HG03565 (cell line): ENCODE data around the gene AGER.
"Not testable (repeated sequence)": the region's sequence is repeated elsewhere in the genome, so short reads cannot be mapped to it uniquely, and the experiment has no call there.

Experiments
- ATAC-seq: cut with Tn5 transposase; IDR thresholded peaks from one replicate; pipeline ENCODE4 v1.9.1; 2021; ENCODE audit warnings: mild to moderate bottlenecking, moderate library complexity; ENCODE audit not compliant: unreplicated experiment

The AGER gene

DNA sequence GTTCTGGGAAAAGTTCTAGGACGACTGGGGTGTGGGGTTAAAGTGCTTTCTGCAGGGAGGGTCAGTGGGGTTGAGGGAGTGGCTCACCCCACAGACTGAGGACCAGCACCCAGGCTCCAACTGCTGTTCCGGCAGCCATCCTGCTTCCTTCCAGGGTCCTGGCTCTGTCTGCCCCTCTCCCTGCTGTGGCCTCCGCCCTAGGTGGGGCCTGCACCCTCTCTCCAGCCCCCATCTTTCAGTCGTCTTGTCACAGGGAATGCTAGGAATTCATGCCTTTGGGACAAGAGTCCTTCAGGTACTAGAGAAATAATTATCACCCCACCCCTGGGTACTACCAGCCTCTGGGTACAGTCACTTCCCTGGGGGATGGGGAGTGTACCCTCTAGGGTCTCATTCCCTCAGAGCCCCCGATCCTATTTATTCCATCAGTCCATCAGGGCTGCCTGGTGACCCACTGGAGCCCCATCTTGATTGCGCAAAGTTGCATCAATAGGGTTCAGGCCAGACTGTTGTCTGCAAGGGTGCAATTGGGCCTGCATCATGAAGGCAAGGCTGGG lies at the start of gene AGER:
TSS of gene AGER (minus strand) at position 170 of the 557 bp plus-strand sequence. CDS start at position 139, 31 bp downstream.
- ATAC-seq: no peak

DNA sequence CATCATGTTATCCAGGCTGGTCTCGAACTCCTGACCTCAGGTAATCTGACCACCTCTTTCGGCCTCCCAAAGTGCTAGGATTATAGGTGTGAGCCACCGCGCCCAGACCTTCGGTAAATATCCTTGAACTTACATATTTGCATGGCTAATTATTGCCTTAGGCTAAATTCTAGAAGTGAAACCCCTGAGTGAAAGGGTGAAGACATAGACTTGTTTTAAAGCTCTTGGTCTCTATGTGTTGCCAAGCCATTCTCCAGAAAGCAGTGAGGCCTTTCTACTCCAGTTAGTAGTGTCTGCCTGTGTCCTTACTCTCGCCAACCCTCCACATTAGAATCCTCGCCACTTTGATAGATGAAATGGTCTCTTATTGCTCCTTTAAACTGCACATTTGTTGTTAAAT lies 42.4 kb upstream of the AGER start:
- no peak for ATAC-seq

- ATAC-seq: no peak
These were observed 40.6 kb upstream of the AGER start for GRCh38 chr6:32224696-32225095.

GRCh38 chr6:32223258-32224235 lies 39.5 kb upstream of the AGER start, which contains the start of gene NOTCH4:
TSS of gene NOTCH4 (minus strand) at chr6:32224067. CDS start at chr6:32223928, 139 bp downstream.
- no peak for ATAC-seq

DNA sequence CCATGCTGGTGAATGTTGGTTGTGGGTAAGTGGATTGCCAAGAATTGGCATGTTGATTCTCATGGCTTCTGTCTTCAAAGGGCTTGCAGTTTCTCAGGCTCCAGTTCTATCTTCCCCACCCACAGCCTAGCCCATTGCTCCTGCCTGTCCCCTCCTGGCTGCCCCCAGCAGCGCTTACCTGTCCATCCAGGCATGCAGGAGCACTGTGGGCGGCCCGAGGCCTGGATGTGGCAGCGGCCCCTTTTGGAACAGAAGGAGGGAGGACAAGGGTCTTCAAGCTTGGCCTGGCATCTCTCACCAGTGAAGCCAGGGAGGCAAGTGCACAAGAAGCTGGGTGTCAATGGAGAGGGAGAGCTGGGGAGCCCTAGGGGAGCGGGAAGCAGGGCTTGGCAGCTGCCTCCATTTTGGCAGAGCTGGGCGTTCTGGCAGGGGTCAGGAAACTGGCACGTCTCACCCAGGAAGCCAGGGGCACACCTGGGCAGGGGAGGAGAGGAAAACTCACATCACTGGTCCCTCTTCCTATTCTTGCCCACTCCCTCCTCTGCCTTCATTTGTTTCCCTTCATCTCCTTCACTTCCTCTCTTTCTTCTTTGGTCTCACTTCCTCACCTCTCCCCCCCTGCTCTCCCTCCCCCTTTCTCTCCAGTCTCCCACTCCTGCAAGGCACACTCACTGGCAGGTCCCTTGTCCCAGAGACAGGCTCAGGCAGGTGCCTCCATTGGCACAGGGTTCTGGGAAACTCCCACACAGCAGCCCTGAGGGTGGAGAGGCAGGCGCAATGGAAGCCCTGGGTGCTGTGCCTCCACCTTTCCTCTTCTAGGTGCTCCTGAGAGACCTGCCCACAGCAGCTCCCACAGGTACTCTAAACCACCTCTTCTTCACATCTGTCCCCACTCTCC lies 38.5 kb upstream of the AGER start:
- ATAC-seq: no peak

DNA sequence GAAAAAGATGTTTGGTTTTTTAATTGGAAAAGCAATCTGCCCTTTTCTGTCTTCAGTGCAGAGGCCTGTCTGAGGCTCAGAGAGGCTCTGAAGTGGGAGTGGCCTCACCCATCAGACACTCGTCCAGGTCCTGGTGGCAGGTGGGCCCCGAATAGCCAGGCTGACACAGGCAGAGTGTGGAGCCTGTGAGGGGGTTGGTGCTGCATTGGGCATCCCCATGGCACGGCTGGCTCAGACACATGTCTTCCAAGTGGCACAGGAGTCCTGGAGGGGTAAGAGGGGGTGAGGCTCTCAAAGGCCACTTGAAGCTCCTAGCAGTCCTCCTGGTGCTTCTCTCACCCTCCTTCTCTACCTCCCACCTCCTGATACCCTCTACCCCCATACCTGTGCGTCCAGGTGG lies 36.0 kb upstream of the AGER start:
- ATAC-seq: no peak

GRCh38 chr6:32218167-32218566 lies 34.1 kb upstream of the AGER start:
- ATAC-seq: no peak

DNA sequence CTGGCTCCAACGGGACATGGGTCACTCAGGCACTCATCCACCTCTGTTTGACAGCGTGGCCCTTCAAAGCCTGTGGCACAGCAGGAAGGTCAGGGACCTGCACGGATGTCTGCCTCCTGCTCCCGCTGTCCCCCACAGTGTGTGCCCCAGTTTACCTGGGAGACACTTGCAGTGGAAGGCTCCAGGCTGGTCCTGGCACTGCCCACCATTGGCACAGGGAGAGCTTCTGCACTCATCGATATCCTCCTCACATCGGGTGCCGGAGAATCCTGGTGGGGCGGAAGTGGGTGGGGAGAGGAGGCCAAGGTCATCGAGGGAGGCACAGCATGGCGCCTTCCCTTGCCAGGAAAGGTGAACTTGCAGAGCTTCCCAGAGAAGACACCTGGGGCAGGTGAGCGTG lies 32.9 kb upstream of the AGER start:
- ATAC-seq: no peak

GRCh38 chr6:32216285-32216684 lies 32.2 kb upstream of the AGER start:
- no peak for ATAC-seq

GRCh38 chr6:32215617-32216016 lies 31.6 kb upstream of the AGER start:
- no peak for ATAC-seq

GRCh38 chr6:32214126-32214525 lies 30.1 kb upstream of the AGER start:
- ATAC-seq: no peak

DNA sequence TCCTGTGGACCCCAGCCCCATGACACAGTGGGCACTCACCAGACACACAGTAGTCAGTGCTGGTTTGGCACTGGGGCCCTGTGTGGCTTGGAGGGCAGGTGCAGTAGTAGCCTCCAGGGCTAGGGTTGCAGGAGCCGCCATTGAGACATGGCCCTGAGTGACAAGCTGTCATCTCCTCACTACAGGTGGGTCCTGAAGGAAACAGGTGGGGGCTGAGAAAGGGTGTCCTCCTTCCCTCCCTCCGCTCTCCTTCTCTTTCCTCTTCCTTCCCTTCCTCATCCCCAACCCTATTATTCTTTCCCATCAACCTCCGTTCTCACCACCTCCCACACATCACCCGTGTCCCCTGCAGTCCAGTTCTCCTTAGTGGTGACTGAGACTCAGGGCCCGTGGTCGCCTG lies 29.6 kb upstream of the AGER start:
- no peak for ATAC-seq

DNA sequence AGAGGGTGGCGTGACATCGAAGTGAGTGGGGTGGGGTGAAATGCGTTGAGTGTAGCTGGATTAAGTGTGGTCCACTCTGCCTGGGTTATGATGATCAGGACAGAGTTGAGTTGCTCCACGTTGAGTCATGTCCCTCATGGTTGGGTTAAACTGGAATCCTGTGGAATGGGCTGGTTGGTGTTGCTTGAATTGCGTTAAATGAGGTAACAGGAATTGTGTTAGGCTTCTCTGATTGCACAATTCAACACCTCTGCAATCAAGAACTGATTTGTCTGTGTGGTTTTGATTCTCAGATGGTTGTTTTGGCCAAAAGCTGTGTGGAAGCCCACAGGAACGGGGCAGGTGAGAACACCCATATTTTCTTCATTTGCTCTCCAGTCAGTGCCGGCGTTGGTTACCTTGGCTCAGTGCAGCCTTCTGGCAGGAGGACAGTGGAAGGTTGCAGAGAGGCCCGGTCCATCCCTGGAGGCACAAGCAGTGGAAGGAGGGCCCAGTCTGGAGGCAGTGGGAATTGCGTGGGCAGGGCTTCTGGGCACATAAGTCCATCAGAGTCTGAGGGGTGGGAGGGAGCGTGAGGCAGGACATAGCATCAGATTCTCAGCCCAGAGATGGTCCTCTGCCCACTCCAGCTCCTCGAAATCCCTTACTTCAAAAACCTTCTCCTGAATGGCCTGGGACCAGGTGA lies 28.2 kb upstream of the AGER start:
- ATAC-seq: no peak

DNA sequence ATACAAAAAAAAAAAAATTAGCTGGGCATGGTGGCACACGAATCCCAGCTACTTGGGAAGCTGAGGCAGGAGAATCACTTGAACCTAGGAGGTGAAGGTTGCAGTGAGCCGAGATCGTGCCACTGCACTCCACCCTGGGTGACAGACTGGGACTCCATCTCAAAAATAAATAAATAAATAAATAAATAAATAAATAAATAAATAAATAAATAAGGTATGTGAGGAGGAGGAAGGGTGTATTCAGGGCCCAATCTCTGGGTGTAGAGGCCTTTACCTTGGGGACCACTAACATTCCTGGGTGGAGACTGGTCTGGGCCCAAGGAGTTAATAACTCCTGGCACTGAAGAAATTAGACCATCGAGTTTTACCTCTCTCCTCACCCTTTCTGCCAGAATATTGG lies 27.4 kb upstream of the AGER start:
- not testable (repeated sequence) for ATAC-seq

DNA sequence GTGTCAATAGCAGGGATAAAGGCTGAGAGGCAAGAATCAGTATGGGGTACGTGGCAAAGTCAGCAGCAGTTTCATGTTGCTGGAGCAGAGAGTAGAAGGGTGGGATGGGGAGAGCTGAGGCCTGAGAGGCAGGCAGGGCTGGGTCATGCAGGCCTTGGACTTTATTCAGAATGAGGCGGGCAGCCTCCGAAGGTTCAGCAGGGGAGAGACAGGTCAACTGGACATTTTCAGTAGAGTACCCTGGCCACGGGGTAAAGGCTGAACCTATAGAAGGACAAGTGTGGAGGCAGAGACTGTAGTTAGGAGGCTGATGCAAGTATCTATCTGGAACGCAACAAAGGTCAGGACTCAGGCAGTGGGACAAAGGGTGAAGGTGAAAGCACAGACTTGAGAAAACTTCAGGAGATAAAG lies 26.1 kb upstream of the AGER start:
- no peak for ATAC-seq

DNA sequence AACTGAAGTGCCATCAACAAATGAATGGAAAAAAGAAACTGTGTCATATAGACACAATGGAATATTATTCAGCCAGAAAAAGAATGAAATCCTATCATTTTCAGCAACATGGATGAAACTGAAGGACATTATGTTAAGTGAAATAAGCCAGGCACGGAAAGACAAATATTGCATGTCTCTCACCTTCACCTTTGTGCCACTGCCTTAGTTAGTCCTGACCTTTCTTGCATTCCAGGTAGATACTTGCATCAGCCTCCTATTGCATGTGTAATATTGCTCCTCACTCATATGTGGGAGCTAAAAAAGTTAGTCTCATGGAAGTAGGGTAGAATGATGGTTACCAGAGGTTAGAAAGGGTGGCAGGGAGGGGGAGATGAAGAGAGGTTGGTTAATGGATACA lies 24.9 kb upstream of the AGER start:
- no peak for ATAC-seq

DNA sequence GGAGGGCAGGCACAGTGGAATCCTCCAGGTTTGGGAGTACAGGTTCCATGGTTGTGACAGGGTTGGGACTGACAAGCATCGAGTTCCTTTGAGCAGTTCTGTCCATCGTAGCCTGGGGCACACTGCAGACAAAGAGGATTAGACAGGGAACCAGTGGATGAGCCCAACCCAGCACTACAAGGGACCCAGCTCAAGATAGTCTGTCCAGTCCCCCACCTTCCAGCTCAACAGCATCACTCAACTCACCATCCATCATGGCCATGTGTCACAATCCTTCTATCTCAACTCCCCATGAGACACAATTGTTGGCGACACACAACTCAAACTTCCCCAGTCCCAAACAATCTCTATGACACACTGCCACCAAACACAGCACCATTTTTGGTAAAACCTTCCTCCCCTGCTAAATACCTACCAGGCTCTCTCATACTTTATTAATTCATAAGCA lies 20.2 kb upstream of the AGER start:
- no peak for ATAC-seq

DNA sequence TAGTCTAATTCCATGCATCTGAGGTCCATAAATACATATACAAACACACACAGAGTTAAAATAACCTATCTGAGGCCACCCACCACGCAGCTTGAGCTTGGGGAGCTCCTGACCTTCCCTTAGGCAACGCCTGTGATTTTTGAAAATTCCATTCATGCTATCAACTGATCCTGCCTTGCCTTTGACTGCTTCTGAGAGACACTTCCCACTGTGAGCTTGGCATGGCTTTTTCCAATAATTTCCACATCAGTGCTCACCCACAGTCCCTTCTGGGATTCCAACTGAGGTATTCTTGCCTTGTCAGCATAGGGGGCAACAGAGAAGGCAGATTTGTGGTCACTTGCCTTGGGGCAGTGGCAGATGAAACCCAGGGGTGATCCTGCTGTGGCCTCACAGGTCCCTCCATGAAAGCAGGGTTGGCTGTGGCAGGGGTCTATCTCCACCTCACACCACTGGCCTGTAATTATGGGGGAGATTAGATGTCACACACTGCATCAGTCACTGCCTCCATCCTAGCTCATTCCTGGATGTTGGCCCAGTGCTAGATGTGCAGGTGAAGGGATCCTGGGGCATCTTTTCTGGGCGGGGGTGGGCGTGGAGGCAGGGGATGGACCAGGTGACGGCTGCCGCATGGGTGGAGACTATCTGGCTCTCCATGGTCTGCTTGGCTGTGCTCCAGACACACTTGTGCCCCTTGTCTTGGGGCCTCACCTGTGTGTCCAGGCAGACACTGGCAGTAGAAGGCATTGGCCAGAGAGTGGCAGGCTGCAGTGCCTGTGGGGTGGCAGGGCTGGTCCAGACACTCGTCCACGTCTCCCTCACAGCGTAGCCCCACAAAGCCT lies 19.6 kb upstream of the AGER start:
- no peak for ATAC-seq

GRCh38 chr6:32202186-32202585 lies 18.1 kb upstream of the AGER start:
- no peak for ATAC-seq
